IPS DF 19.7 (cell line): ENCODE results near the gene TMEM272.

Experiments
- DNase-seq: peaks from one replicate; pipeline ENCODE4 v3.0.0-alpha.2; 2013; ENCODE audit warnings: low read depth, low spot score

The TMEM272 gene

DNA sequence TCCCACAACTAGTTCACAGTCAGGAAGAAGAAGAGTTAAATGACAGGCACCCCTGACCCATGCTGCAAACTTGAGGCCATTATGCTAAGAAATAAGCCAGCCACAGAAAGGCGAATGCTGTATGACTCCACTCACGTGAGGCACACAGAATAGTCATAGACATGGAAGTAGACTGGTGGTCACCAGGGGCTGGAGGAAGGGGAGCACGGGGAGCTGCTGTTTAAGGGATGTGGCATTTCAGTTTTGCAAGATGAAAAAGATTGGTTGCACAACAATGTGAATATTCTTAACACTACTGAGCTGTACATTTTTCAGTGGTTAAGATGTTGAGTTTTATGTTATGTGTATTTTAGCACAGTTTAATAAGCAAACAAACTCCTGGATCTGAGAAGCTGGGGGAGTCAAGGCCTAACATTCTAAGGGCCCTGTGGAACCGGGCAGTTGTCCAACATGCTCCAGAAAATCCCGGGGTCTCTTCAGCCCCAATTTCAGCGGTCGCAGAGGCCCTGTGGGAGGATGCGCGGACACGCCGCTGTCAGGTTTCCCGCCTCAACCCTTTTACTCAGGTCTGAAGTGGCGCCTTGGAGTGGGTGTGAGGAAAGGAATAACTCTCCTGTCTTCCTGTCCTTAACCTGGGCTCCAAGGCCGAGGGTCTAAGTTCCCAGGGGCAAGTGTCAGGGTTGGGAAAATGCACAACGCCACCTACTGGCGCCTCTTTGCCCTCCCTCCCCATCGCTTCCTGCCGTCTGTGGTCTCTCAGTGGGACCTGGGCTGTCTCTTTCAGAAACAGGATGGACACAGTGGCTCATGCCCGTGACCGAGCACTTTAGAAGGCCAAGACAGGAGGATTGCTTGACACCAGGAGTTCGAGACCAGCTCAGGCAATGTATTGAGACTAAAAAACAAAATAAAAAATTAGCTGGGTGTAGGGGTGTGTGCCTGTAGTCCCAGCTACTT is 4.4 kb upstream of the TMEM272 start:
- DNase-seq, result peak; percentile 77

DNA sequence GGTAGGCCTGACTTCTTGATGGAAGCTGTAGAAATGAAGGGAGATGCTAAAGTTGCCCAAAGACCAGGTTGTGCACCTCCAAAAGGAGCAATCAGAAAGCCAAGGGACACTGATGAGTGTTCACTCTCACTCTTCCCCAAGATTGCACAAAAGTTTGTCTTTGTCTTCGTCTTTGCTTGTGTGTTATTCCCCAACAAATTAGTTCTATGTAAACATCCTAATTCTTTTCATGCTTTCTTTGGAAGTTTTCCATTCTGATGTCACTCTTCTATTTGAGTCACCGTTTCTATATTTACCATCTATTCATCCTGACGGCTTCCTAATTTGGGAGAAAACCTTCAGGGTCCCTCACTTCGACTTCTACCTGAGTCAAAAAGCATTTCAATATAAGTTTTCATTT is 3.7 kb upstream of the TMEM272 start:
- DNase-seq, result no peak

GRCh38 chr13:51846756-51847155 is 1.8 kb upstream of the TMEM272 start:
- DNase-seq, result no peak

DNA sequence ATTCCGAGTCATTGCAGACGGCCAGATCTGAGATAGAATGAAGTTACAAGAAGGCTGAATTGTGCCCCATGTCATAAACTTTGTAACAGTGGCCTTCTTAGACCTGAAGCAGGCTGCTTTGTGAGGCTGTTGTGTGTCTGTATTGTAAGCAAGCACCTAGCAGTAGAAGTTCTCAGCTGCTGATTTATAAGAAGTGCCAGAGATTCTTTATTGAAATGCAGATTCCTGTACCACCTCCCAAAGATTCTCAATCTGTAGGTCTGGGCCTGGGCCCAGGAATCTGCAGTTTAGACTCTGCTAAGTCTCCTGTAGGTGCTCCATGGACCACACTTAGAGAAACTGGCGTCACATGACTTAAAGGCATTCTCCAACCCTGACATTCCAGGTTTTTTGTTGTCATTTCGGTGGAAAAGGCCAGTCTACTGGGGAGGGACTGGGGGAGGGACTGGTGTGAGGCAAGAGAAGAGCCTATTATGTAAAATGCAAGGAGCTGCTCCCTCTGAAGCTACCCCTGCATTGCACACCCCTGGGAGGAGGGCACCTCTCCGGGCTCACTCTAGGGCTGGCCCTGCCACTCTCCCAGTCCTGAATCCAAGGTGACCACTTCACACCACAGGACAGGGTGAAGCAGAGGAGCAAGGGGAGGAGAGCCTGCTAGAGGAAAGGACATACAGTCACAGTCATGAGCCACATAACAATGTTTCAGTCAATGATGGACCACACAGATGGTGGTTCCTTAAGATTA is 769 bp upstream of the TMEM272 start:
- DNase-seq, result no peak

GRCh38 chr13:51843529-51843928 is 1.4 kb downstream of the TMEM272 start:
- no peak for DNase-seq

DNA sequence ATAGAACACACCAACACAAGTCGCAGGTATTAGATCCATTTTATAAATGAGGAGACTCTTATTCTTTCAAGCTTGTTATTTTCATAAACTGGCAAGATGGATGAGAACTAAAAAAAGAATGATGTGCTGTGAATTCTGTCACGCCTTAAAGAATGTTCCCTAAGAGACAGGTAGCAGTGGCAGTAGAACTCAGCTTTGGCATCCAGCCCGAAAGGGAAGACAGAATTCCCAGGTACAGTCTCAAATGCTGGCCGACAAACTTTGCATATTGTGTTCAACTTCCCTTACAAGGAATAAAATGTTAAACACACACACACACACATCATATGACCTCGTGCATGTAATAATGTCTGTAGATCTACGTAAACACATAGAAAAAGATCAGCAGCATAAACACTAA is 3.2 kb downstream of the TMEM272 start:
- DNase-seq, result no peak

GRCh38 chr13:51840917-51841316 is 4.1 kb downstream of the TMEM272 start:
- DNase-seq, result no peak

DNA sequence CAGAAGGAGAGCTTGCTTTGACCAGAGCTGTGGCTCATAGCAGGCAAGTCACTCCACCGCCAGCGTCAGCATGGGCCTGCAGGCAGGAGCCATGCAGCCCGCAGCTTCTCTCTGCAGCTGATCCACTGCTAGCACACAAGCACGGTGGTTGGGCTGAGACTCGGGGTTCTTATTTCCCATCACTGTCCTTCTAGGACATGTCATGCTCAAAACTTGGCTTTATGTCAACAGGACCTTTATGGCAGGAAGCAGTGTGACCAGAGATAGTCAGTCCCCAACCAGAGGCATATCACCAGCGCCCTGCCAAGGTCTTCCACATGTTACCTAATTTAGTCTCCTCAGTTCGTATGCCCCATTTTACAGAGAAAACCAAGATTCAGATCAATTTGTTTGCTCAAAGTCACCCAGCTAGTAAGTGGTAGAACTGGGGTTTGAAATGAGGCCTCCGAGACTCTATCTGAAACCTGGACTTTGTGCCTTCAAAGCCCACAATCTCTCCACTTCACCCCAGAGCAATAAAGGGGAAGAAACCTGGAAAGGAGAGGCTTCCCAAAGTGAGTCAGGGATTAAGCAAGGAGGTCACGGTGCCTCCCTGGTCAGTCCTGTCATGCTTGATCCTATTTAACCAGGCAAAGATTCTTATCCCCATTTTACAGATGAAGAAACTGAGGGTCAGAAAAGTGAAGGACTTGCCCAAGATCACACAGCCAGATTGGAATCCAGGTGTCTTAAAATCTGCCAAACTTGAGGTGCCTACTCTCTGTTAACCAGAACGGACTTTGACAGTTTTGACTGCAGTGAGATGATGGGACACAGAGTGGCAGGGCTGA is 5.1 kb downstream of the TMEM272 start:
- no peak for DNase-seq

DNA sequence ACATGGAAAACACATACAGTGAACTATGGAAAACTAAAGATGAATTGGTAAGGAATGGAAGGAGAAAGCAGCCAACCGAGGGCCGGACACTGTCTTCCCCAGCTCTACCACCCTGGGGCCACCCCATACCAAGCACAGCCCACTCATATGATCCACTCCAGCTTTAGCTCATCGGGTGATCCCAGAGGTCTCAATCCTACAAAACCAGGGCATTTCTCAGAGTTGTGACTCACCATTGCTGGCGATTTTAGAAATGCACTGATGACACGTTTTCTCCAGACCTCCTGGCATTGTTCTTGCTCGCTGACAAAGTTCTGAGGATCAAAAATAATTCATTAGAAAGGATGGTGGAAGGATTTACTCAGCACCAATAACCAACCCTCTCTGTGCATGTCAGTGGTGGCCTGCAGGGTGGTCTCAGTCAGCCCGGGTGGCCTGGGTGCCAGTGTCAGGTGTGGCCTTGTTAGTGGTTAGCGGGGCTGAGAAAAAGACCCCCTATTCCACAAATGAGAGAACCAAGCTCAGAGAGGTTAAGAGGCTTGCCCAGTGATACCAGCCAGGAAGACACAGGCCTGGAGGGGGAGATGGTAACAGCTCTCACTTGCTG is 6.6 kb downstream of the TMEM272 start:
- no peak for DNase-seq

GRCh38 chr13:51837016-51837415 is 8.0 kb downstream of the TMEM272 start:
- no peak for DNase-seq

DNA sequence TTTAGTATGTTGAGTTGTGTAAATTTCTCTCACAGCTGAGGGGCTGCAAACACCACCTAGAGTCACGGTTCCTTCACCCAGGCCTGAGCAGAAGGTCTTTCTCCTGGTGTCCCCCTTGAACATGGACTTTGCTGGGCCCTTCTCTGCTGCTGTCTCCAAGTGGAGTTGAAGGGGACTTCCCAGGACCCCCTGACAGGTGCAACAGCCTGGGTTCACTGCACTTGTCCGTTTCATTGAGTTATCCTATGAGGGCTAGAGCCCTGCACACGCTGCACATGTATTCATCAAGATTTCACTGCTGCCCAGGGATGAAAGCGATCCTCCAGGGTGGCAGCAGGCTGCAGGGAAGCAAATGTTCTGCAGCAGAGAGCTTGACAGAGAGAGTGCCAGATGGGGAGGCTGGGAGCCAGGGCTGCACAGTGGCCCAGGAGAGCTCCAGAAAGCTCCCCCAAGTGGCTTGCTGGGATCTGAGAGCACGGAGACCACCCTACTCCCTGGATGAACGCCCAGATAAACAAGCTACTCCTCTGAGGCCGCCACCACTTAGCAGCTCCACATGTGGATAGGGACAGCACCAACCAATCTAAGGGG is 10.3 kb downstream of the TMEM272 start:
- DNase-seq, result no peak

- no peak for DNase-seq
Observed at GRCh38 chr13:51833980-51834379, 11.0 kb downstream of the TMEM272 start.

DNA sequence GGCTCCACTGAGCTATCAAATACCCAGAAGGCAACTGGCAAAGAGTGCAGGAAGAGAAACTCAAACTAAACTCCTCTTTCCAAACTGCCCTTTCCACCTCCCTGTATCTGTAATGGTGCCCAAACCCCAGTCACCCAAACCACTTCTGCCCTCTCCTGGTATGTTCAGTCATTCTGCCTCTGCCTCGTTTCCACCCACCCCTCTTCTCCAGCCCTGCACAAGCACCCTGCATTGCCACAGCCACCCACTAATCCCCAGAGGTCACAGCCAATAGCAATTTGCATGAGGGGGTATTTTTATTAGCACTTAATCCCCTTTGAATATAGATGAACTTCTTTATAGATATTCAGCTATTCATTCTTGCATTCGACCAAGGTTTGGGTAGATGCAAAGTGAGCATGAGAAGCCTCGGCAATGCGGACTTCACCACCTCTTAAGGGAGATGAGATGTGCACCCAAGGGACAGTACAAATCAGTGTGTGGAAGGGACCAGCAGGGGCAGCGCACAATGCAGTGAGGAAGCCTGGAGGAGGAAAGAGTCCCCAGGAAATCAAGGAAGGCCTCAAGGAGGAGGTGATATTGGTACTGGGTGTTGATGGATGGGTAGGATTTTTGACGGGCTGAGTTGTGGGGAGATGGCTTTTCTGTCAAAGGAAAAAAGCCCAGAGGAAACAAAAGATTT is 12.4 kb downstream of the TMEM272 start:
- no peak for DNase-seq

GRCh38 chr13:51831519-51831918 is 13.5 kb downstream of the TMEM272 start:
- no peak for DNase-seq

DNA sequence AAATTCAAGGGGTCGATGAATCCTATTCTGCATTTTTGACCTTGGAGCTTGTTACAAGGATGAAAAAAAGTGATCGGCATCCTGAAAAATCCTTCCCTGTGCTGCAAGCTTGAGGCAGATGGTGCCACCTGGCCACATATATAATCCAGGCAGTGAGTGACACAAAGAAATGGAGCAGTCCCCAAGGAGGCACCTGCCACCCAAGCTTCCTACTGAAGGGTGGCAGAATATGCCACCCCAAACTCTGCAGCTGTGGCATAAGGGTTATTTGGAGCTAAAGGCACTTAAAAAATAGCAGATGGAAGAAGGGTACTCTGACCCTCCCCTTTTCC is 15.4 kb downstream of the TMEM272 start:
- DNase-seq, result no peak

DNA sequence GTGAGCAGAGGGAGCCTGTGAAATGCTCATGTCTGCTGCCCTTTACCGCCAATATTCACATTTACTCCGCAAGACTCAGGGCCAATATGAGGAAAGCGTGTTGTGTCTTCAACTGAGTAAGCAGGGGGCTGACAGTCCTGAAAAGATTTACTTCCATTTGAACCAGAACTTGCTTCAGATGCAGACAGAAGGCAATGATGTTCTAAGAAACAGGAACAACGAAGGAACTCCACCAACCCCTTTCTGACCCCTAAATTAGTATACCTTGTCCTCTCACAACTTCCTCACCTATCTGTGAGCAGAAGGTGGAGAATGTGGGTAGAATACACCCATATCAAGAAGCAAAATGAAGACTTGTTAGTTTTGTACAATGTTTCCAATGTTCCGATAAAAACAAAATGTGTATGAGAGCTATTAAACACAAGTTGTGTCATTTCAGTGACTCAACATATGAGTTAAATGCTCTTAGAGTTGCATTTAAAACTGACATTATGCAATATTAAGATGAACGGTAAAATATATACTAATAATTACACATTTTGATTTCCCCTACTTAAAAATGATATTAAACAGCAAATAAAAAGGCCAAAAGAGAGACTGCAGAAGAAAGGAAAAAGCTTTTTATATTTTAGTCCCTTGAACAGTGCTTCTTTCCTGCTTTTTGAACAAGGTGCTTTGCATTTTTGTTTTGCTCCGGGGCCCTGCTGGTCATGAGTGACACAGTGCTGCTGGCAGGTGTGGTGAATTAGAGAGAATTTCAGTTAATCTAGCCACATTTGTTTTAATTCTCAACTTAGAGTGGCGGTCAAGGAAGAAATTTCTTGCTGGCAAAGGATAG is 16.0 kb downstream of the TMEM272 start:
- DNase-seq, result no peak

DNA sequence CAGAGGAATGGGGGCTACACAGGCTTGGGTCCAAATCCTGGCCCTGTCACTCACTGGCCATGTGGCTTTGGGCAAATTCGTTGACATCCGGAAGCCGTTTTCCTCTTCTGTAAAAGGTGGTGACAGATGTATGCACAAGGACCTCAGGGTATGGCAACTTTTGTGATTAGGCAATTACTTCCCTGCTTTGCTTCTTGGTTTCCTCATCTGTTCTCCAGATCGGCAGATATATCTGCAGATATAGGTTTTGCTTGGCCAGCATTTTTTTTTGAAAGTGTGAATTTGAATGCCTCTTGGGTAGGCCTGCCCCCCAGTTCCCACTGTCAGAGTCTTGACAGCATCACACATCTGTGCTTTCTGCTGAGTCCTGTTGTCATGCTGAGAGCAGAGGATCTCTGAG is 17.7 kb downstream of the TMEM272 start:
- DNase-seq, result no peak

DNA sequence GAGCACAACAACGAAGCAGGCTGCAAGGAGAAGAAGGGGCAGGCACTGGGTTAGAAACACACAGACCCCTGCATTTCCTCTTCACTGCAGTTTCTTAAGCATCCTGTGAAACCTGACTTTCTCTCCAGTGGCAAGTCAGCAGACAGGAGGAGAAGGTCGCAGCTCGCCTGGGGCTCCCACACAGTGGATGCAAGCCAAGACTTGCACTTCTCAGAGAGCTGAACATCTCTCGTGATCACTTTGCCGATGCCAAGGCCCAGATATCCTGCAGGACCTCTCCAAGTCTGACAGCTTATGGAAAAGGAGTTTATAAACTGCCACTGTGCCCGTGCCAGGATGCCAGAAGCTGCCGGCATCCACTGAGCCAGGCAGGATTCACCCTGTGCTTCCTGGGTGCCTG is 18.4 kb downstream of the TMEM272 start:
- DNase-seq, result no peak

- no peak for DNase-seq
Observed at GRCh38 chr13:51825681-51826254, 19.2 kb downstream of the TMEM272 start.
